ENCODE measurements around the gene KRT80. TPM values are rescaled to one million over a fixed set of nuclear protein-coding genes. Genes with fewer than 3 reads are reported as not detected.

The KRT80 gene
- total RNA-seq, 3 donors from 2014 or later (not counting 1 experiment from before 2014, with no cell fraction given): not detected

GRCh38 chr12:52156311-52156710, 35.5 kb downstream of the KRT80 start:
- Mint-ChIP-seq H3K27me3 (ENCODE audit: low read depth in 2 of 2) (peaks cover 0 to 7% of the 10 kb centered on the region in 2 donors), H3K4me3 (no peak overlapping the region), H3K9me3 (no peaks in the 10 kb centered on the region), H3K36me3 (no peaks in the 10 kb centered on the region), H3K27ac (no peak overlapping the region), H3K4me1 (peaks cover 3 to 8% of the 10 kb centered on the region in 2 donors)
- ATAC-seq (no peak), DNase-seq (no peak)
- no peaks in the 10 kb centered on the region for H3K9me3 ChIP-seq (ENCODE audit: control insufficient read depth, insufficient read depth, low read length)
- H3K27ac ChIP-seq (ENCODE audit: low read length): no peak overlapping the region
- no peaks in the 10 kb centered on the region for H3K36me3 ChIP-seq (ENCODE audit: control insufficient read depth, insufficient read depth, low read length)
- no peak overlapping the region for H3K4me3 ChIP-seq (ENCODE audit: low read length)
- WGBS (ENCODE audit: insufficient coverage): 88% methylated on average over 4 of the region's 4 CpGs
- H3K27me3 ChIP-seq (ENCODE audit: control insufficient read depth, insufficient read depth, low read length): peaks cover 6% of the 10 kb centered on the region
- no peak for TF ChIP-seq CTCF (IDR thresholded peaks at IDR 0.05)
- intact Hi-C loops (cut with micrococcal nuclease): loop anchor here (1.0 to 2.0 kb wide), 3 partner anchors 171 to 824 kb away; no protein-coding TSS in a partner anchor
- peaks cover 24% of the 10 kb centered on the region for H3K4me1 ChIP-seq (ENCODE audit: control insufficient read depth, insufficient read depth, low read length)

- H3K27ac ChIP-seq (ENCODE audit: low read length): no peak overlapping the region
These were observed 36.6 kb downstream of the KRT80 start for GRCh38 chr12:52155048-52155868.

GRCh38 chr12:52152905-52153317, 38.9 kb downstream of the KRT80 start:
- Mint-ChIP-seq H3K4me1 (peaks cover 0 to 11% of the 10 kb centered on the region in 2 donors), H3K27ac (no peak overlapping the region), H3K9me3 (no peaks in the 10 kb centered on the region), H3K36me3 (no peaks in the 10 kb centered on the region), H3K27me3 (ENCODE audit: low read depth in 2 of 2) (peaks cover 0 to 8% of the 10 kb centered on the region in 2 donors), H3K4me3 (peak overlapping the region; percentile 32)
- WGBS (ENCODE audit: insufficient coverage): 85% methylated on average over 5 of the region's 5 CpGs
- TF ChIP-seq CTCF (IDR thresholded peaks at IDR 0.05): no peak
- no peak overlapping the region for H3K4me3 ChIP-seq (ENCODE audit: low read length)
- DNase-seq: no peak
- H3K36me3 ChIP-seq (ENCODE audit: control insufficient read depth, insufficient read depth, low read length): no peaks in the 10 kb centered on the region
- ATAC-seq: no peak
- peaks cover 6% of the 10 kb centered on the region for H3K27me3 ChIP-seq (ENCODE audit: control insufficient read depth, insufficient read depth, low read length)
- no peak overlapping the region for H3K27ac ChIP-seq (ENCODE audit: low read length)
- H3K9me3 ChIP-seq (ENCODE audit: control insufficient read depth, insufficient read depth, low read length): no peaks in the 10 kb centered on the region
- intact Hi-C loops (cut with micrococcal nuclease): no loop called here
- H3K4me1 ChIP-seq (ENCODE audit: control insufficient read depth, insufficient read depth, low read length): peaks cover 24% of the 10 kb centered on the region

More at GRCh38 chr12:52155048-52155868, 36.6 kb downstream of the KRT80 start:
- H3K4me3 Mint-ChIP-seq: no peak overlapping the region
- intact Hi-C loops (cut with micrococcal nuclease): no loop called here
- 58% methylated on average over 8 of the region's 8 CpGs for WGBS (ENCODE audit: insufficient coverage)
- Histone ChIP-seq H3K9me3 (ENCODE audit: control insufficient read depth, insufficient read depth, low read length) (no peaks in the 10 kb centered on the region), H3K27me3 (ENCODE audit: control insufficient read depth, insufficient read depth, low read length) (peaks cover 6% of the 10 kb centered on the region), H3K36me3 (ENCODE audit: control insufficient read depth, insufficient read depth, low read length) (no peaks in the 10 kb centered on the region), H3K4me1 (ENCODE audit: control insufficient read depth, insufficient read depth, low read length) (peaks cover 24% of the 10 kb centered on the region), H3K4me3 (ENCODE audit: low read length) (no peak overlapping the region)
- ATAC-seq (no peak), DNase-seq (peak in 1 of 2 donors; percentile 80)
- no peak for TF ChIP-seq CTCF (IDR thresholded peaks at IDR 0.05)
- H3K4me1 Mint-ChIP-seq: peaks cover 0 to 11% of the 10 kb centered on the region in 2 donors
- peaks cover 0 to 8% of the 10 kb centered on the region in 2 donors for H3K27me3 Mint-ChIP-seq (ENCODE audit: low read depth in 2 of 2)
- no peak overlapping the region for H3K27ac Mint-ChIP-seq
- no peaks in the 10 kb centered on the region for H3K36me3 Mint-ChIP-seq
- no peaks in the 10 kb centered on the region for H3K9me3 Mint-ChIP-seq

Data from natural killer cell (primary cell).